Thymus (tissue), 11 donors: ENCODE data around the gene SSBP3. TPM values are rescaled to one million over a fixed set of nuclear protein-coding genes. Genes with fewer than 3 reads are reported as not detected.

Experiments used
- DNase-seq, 9 donors: peaks; one replicate each; pipeline ENCODE4 v3.0.0-alpha.2; 2013; ENCODE audit warnings: low spot score in 9 of 9, low read depth in 6 of 9, missing footprints in 1 of 9
- H3K27ac ChIP-seq, 2 donors: one replicate each; pipeline ENCODE4 v1.5.1; 2013; ENCODE audit warnings: control low read depth in 1 of 2, low read depth in 1 of 2, low read length in 1 of 2, mild to moderate bottlenecking in 1 of 2, moderate library complexity in 1 of 2
- H3K27me3 ChIP-seq, 2 donors: one replicate each; pipeline ENCODE4 v1.5.1; 2013; ENCODE audit warnings: low read length in 1 of 2; ENCODE audit not compliant: control insufficient read depth in 2 of 2, insufficient read depth in 1 of 2
- H3K36me3 ChIP-seq, 2 donors: one replicate each; pipeline ENCODE4 v1.5.1; 2013; ENCODE audit warnings: low read length in 1 of 2, mild to moderate bottlenecking in 1 of 2, moderate library complexity in 1 of 2; ENCODE audit not compliant: control insufficient read depth in 2 of 2, insufficient read depth in 2 of 2
- H3K4me1 ChIP-seq, 2 donors: one replicate each; pipeline ENCODE4 v1.5.1; 2013; ENCODE audit warnings: low read length in 2 of 2; ENCODE audit not compliant: control insufficient read depth in 2 of 2, insufficient read depth in 2 of 2
- H3K4me3 ChIP-seq, 2 donors: one replicate each; pipeline ENCODE4 v1.5.1; 2013; ENCODE audit warnings: low read length in 2 of 2, control low read depth in 1 of 2, mild to moderate bottlenecking in 1 of 2
- H3K9me3 ChIP-seq, 2 donors: one replicate each; pipeline ENCODE4 v1.5.1; 2013; ENCODE audit warnings: low read length in 1 of 2, mild to moderate bottlenecking in 1 of 2; ENCODE audit not compliant: control insufficient read depth in 2 of 2, insufficient read depth in 1 of 2
- WGBS: extraction: QIAGEN DNeasy Blood & Tissue Kit; methylation state at CpG from one replicate; pipeline ENCODE4 v1.1.7; 2013; 5-methylcytosine and 5-hydroxymethylcytosine counted together
- polyA plus RNA-seq: library from polyadenylated mRNA; stranded (reverse); fragments of 200-250 nt; gene quantifications from one replicate; pipeline ENCODE4 v1.2.3, GENCODE V29; 2013
- total RNA-seq: library from RNA; stranded (reverse); fragments of 120-200 nt; gene quantifications from one replicate; pipeline ENCODE4 v1.2.4, GENCODE V29; 2013
- donor health status: healthy.

Gene SSBP3
- total and polyA plus RNA-seq, 2 donors = 36.8 to 55.7 TPM

- Histone ChIP-seq H3K27ac (peak overlapping the region in 1 of 2 donors; percentile 20), H3K27me3 (no peaks in the 10 kb centered on the region), H3K4me3 (no peak overlapping the region), H3K4me1 (peaks cover 0 to 4% of the 10 kb centered on the region in 2 donors), H3K9me3 (no peaks in the 10 kb centered on the region), H3K36me3 (peaks cover 60 to 65% of the 10 kb centered on the region in 2 donors)
- DNase-seq = no peak
- 92% methylated on average over 8 of the region's 8 CpGs for WGBS
Observed at GRCh38 chr1:54227091-54227602, 179.0 kb downstream of the SSBP3 start.

- Histone ChIP-seq H3K36me3 (peaks cover 60 to 62% of the 10 kb centered on the region in 2 donors), H3K4me1 (peaks cover 0 to 4% of the 10 kb centered on the region in 2 donors), H3K4me3 (no peak overlapping the region), H3K27me3 (no peaks in the 10 kb centered on the region), H3K9me3 (no peaks in the 10 kb centered on the region), H3K27ac (no peak overlapping the region)
- DNase-seq = no peak
- 98% methylated on average over 20 of the region's 20 CpGs for WGBS
Observed at GRCh38 chr1:54225986-54226559, 180.1 kb downstream of the SSBP3 start.

GRCh38 chr1:54225378-54225777, 180.8 kb downstream of the SSBP3 start:
- Histone ChIP-seq H3K36me3 (peaks cover 53 to 56% of the 10 kb centered on the region in 2 donors), H3K9me3 (no peaks in the 10 kb centered on the region), H3K4me3 (no peak overlapping the region), H3K27ac (no peak overlapping the region), H3K27me3 (no peaks in the 10 kb centered on the region), H3K4me1 (peaks cover 0 to 7% of the 10 kb centered on the region in 2 donors)
- DNase-seq = no peak
- WGBS = 94% methylated on average over 6 of the region's 6 CpGs

GRCh38 chr1:54224233-54224632, 182.0 kb downstream of the SSBP3 start:
- no peaks in the 10 kb centered on the region for H3K9me3 ChIP-seq
- peaks cover 0 to 11% of the 10 kb centered on the region in 2 donors for H3K4me1 ChIP-seq
- no peak for DNase-seq
- no peak overlapping the region for H3K27ac ChIP-seq
- no peaks in the 10 kb centered on the region for H3K27me3 ChIP-seq
- H3K4me3 ChIP-seq = no peak overlapping the region
- WGBS = 97% methylated on average over 6 of the region's 6 CpGs
- H3K36me3 ChIP-seq = peaks cover 42 to 49% of the 10 kb centered on the region in 2 donors

- 98% methylated on average over 16 of the region's 16 CpGs for WGBS
- no peak overlapping the region for H3K27ac ChIP-seq
- peaks cover 0 to 11% of the 10 kb centered on the region in 2 donors for H3K4me1 ChIP-seq
- no peak for DNase-seq
- no peaks in the 10 kb centered on the region for H3K27me3 ChIP-seq
- H3K9me3 ChIP-seq = no peaks in the 10 kb centered on the region
- H3K4me3 ChIP-seq = no peak overlapping the region
- peaks cover 41 to 49% of the 10 kb centered on the region in 2 donors for H3K36me3 ChIP-seq
Observed at GRCh38 chr1:54223441-54224202, 182.6 kb downstream of the SSBP3 start.

GRCh38 chr1:54222711-54223110, 183.5 kb downstream of the SSBP3 start:
- Histone ChIP-seq H3K4me3 (no peak overlapping the region), H3K9me3 (no peaks in the 10 kb centered on the region), H3K27me3 (no peaks in the 10 kb centered on the region), H3K4me1 (peaks cover 0 to 11% of the 10 kb centered on the region in 2 donors), H3K27ac (no peak overlapping the region), H3K36me3 (peaks cover 41 to 49% of the 10 kb centered on the region in 2 donors)
- no peak for DNase-seq
- 86% methylated on average over 6 of the region's 6 CpGs for WGBS

GRCh38 chr1:54221867-54222484, 184.2 kb downstream of the SSBP3 start:
- H3K27ac ChIP-seq = no peak overlapping the region
- WGBS = 97% methylated on average over 7 of the region's 7 CpGs
- peaks cover 41 to 50% of the 10 kb centered on the region in 2 donors for H3K36me3 ChIP-seq
- H3K9me3 ChIP-seq = no peaks in the 10 kb centered on the region
- no peaks in the 10 kb centered on the region for H3K27me3 ChIP-seq
- H3K4me1 ChIP-seq = peaks cover 0 to 6% of the 10 kb centered on the region in 2 donors
- DNase-seq = no peak
- no peak overlapping the region for H3K4me3 ChIP-seq

GRCh38 chr1:54221113-54221834, 184.9 kb downstream of the SSBP3 start:
- no peak overlapping the region for H3K27ac ChIP-seq
- H3K36me3 ChIP-seq = peaks cover 45 to 53% of the 10 kb centered on the region in 2 donors

More at GRCh38 chr1:54221113-54221834, 184.9 kb downstream of the SSBP3 start:
- Histone ChIP-seq H3K27me3 (no peaks in the 10 kb centered on the region), H3K4me1 (peaks cover 0 to 6% of the 10 kb centered on the region in 2 donors), H3K4me3 (no peak overlapping the region), H3K9me3 (no peaks in the 10 kb centered on the region)
- no peak for DNase-seq
- 95% methylated on average over 12 of the region's 12 CpGs for WGBS
